HG03442 (cell line): ENCODE results near the gene NRG2.

Experiments
- ATAC-seq: cut with Tn5 transposase; IDR thresholded peaks from one replicate; pipeline ENCODE4 v1.9.1; 2021; ENCODE audit warnings: mild to moderate bottlenecking, moderate library complexity; ENCODE audit not compliant: unreplicated experiment

Gene NRG2

DNA sequence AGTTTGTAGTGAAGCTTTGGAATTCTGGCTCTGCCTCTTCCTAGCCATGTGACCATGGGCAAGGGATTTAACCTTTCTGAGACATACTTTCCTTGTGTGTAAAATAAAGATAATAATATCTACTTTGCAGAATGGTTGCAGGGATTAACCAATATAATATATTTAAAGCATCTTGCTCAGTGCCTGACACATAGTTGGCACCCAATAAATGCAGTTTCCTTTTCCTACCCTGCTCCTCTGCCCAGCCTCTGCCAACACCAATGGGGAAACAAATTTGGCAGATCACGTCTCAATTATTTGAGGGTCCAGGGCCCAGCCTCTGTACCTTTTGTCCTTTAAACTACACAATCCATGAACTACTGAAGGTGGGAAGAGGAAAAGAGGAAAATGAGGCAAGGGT lies 91.1 kb downstream of the NRG2 start:
- ATAC-seq, result no peak

DNA sequence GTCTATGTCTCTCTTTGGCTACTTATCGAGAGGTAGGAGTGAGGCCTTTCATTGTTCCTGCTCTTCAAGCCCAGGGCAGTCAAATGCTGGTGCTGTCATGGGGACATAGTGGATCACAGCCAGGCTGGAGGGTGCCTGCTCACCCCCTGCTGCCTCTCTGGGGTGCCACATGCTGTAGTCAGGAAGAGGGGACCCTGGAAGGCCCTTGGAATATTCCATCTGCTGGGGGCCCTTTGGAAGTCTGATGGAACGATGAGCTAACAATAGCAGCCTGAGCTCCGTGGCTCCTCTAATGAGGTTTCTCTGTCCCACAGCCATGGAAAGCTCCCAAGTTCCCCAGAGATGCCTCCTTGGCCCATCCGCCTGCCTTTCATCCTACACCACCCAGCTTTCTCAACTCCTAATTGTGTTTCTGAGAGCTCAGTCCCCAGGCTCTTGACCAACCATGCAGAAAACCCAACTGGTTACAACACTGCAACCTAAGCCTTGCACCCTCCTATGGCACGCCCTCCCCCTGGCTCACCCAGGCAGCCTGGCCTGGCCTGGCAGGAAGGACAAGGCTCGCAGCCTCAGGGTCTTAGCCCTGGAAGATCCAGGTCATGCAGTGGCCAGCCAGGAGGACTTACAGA lies 91.7 kb downstream of the NRG2 start:
- no peak for ATAC-seq

DNA sequence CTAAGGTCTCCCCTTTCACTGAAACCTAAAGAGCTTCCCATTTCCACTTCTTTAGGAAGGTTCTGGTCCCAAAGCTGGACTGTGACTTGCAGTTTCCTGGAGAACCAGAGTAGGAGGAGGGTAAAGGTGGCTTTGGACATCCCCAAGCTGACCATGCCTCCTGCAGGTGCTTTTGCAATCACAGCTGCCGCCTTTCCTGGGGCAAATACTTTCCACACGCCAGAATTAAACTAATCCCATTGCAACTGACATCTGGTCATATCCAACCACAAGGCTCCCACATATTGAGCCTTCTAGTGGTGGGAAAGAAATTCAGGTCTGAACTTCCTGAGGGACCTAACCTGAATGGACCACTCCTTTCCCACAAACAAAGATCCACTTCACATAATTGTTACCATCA lies 92.7 kb downstream of the NRG2 start:
- ATAC-seq, result no peak

DNA sequence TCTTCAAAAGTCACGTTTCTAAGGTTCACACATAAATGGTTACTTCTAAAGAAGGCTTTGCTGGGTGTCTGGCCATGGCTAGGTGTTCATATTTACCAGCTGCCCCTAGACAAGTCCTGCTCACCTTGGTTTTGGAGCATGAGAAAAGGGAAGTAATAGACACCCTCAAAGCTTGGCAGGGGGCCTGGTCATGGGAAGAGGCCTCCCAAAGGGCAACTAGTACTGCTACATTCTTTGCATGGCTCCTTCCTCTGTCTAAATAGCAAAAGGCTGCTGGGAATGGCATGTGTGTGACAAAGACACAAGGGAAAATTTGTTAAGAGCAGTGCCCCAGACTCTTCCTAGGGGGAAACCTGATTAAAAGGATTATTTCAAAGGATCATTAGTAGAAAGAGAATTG lies 93.4 kb downstream of the NRG2 start:
- no peak for ATAC-seq

DNA sequence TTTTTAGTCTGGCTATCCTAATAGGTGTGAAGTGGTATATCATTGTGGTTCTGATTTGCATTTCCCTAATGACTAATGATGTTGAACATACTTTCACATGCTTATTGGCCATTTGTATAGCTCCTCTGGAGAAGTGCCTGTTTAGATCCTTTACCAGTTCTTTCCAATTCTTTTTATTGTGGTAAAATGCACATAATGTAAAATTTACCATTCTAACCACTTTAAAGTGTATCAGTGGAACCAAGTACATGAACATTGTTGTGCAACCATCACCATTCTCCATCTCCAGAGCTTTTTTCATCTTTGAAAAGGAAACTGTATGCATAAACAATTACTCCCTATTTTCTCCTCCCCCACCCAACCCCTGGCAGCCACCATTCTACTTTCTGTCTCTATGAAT lies 95.4 kb downstream of the NRG2 start:
- ATAC-seq, result no peak

DNA sequence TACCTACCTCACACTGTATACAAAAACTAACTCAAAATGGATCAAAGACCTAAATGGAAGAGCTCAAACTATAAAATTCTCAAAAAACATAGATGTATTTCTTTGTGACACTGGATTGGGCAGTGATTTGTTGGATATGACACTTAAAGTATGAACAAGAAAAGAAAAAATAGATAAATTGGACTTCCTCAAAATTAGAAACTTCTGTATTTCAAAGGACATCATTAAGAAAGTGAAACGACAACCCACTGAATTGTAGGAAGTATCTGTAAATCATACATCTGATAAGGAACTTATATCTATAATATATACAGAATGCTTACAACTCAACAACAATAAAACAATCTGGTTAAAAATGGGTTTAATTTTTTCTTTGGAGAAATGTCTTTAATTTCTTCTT lies 96.7 kb downstream of the NRG2 start:
- ATAC-seq, result no peak

DNA sequence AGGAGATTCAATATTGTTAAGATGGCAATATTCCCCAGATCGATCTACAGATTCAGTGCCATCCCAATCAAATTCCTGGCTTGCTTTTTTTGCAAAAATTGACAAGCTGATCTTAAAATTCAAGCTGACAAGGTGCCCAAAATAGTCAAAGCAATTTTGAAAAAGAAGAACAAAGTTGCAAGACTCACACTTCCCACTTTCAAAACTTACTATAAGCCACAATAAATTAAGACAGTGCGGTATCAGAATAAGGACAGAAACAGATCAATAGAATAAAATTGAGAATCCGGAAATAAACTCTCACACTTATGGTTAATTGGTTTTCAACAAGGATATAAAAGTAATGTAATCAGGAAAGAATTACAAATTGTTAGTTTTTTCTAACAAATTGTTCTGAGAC lies 97.1 kb downstream of the NRG2 start:
- no peak for ATAC-seq

DNA sequence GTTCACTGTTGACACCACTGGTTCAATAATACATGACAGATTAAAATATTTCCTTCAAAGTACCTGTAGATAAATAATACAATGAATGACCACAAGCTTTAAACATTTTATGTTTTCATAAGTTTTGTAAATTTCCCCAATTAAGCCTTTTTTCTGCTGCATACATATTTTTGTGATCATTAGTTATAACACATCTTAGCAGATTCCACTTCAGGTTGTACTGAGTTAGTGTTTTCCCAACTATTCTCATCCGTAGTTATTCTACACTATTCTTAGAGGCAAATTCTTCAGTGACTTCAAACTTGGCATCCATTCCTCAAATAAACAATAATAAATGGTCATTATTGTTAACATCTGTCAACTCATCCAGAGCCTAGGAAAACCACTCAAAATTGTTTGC lies 100.9 kb downstream of the NRG2 start:
- ATAC-seq, result no peak

DNA sequence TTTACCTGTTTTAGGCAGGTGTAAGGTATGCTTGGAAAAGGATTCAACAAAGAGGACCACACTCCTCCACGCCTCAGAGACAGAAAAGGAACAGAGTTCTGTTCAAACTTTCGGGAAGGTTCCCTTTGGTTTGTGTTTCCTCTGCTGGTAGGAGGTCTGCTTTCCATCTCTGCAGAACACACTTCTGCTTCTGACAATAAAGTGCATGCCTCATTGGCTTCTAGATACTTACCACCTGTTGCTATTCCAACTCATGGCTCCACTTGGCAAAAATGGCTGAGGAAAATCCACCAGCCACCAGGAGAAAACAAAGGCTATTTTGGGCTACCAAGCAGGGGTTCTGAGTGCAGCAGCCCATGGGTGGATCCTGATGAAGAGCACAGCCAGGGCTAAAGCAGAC lies 112.7 kb downstream of the NRG2 start:
- ATAC-seq, result no peak

DNA sequence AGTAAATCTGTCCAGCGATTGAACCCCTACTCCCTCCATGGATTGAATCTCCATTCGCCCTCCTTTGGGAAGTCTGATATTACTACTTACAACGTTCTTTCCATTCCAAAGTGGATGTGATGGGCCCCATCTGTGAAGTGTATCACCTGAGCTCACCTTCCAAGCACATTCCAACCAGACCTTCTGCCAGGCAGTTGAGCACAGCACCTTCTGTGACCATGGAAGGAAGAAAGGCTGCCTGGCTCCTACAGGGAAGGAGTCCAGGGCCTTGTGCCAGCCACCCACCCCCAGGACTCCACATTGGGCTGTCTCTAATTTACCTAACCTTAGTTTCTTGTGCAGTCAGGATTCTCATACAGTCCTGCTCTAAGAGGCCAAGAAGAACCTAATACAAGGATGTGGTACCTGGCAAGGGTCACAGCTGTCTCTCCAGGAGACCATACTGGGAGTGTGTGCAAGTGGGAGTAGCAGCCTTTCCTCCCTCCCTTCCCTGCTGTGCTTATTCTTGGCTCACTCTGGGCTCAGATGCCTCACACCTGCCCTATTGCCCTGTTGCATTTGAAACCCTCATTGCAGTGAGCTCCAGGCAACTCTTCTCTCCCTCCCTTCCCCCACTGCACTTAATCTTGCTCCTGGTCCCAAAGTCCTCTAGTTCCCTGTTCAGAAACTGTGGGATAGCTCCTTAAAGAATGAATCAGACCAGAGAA lies 116.1 kb downstream of the NRG2 start:
- no peak for ATAC-seq

DNA sequence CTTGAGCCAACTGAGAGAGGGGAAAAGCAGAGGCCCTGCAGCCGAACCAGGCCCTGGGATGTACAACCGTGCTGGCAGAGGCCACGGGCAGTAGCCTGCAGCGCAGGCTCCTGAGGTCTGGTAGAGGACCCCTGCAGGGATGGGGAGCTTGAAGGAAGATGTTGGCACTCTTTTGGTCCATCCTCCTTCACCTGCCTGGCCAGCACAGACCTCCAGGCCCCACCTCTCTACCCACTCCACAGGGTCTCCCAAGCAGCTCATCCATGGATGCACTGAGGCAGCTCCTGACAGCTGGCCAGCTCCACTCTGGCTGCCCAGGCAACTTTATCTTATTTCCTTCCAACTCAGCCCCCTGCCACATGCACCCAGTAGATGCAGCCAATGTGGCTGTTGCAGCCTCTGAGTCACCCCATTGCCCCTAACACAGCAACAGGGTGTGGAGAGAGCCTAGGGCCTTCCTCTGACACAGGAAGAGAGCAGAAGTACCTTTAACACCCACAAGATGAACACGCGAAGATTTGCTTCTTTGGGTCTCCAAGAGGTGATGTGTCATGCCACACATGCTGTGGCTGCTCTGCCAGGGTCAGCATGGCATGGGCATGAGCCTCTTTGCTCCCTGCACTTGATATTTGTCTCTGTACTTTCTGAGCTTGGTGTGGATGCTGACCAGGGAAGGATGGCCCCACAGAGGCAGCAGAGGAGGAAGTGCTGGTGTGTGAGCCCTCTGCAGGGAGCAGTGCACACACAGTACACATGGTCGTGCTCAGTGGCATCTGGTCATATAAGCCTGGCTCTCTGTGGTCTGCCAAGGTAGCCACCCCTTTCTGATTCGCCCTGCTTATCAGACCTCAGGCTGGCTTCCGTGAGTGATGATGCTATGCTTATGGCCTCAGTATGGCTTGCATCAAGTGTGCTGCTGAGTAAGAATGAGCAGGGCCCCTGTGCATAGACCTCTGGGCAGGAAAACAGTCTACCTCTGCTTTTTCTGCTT lies 117.2 kb downstream of the NRG2 start:
- ATAC-seq, result no peak

DNA sequence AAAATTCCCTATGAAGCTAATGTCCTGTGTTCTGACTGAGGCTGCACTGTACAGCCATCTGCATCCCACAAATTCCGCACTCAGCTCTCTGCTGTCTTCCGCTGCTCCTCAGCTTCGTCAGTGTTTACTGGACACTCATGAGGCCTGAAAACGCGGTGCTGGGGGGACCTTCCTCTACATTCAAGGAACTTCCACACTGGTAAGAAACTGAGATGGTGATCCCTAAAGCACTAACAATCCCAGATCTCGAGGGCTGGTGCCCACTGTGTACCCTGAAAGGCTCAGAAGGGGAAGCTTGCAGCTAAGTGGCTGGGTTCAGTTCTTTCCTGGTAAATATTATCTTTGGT lies 117.9 kb downstream of the NRG2 start:
- ATAC-seq, result no peak

DNA sequence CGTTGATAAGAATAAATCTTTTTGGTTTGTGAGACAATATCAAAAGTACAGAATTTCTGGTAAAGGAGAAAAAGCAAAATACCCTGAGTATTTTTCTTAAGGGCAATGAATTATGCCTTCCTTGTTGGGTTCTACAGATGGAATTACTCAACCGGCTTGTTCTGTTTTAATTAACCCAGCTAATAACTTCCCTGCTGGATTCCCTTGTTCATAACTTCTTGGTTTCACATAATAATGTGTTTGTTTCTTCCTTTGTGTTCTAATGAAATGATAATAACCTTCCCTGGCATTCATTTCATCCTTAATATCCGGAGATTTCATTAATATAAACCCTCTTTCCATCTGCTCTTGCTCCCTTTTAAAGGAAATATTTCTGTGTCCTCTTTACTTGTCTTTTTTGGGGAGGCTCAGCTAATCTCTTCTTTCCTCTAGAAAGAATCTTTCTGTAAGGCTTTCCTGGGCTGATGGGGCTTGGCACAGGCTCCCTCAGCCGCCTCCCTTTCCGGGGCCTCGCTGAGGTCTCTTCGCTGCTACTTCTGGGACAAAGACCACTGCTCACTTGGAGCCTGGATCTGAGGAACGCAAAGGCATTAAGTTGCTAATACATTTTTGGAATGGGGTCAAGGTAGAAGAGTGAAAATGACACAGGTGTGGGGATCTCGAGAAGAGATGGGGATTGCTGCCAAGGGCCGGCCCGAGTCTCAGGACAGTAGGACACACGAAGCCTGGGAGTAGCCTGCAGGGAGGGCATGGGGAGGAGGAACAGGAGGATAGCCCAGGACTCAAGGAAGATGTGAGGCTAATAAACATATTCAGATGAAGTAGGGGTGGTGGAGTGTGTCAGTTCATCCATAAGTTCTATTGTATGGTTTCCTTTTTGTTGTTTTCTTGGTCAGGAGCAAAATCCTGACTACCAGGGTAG lies 118.5 kb downstream of the NRG2 start:
- no peak for ATAC-seq

DNA sequence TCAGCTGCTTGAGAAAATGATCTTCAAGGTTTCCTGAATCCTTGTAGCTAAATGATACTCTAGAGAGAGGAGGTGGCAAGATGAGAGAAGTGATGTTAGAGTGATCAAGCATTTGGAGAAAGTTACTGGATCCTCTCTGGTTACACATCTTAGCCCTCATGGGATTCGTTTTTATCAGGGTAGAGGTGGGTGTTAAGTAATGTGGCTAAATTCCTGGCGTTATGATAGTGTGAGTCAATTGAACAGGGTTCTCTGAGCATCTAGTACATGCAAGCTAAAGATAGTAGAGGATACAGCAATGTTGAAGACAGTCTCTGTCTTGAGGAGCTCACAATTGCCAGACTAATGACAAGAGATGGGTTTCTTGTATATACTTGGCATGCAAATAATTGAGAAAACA lies 123.8 kb downstream of the NRG2 start:
- ATAC-seq, result no peak

DNA sequence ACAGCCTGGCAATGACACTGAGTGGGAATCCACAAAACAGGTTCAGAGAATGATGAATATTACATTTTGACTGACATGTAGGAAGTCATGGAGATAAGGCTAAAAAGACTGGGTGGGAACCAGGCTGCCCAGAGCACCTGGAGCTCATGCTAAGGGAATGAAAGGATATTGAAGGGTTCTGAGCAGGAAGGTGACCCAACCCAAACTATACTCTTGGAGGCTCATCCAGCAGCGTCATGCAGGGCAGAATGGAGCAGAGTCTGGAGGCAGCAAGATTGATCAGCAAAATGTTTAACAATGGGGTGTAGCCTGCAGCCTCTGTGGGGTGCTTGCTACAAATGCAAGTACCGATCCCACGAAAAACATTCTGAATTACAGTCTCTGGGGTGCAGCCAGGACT lies 127.3 kb downstream of the NRG2 start:
- ATAC-seq, result no peak

DNA sequence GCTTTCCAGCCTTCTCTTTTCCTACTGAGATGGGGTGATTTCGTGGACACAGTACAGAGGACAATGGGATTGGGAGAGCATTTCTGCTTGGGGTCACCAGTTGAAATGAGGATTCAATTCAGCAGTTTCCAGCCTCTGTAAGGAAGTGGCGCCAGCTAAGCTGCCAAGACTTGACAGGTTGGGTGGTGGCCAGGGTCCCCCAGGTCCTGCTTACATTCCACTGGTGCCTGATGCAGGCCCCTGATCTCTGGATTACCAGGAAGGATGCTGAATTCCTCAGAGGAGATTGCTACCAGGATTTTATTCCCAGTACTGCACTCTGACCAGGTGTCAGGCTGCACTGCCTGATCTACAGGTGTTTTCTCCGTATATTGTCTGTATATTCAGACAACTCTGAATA lies 127.8 kb downstream of the NRG2 start:
- no peak for ATAC-seq

DNA sequence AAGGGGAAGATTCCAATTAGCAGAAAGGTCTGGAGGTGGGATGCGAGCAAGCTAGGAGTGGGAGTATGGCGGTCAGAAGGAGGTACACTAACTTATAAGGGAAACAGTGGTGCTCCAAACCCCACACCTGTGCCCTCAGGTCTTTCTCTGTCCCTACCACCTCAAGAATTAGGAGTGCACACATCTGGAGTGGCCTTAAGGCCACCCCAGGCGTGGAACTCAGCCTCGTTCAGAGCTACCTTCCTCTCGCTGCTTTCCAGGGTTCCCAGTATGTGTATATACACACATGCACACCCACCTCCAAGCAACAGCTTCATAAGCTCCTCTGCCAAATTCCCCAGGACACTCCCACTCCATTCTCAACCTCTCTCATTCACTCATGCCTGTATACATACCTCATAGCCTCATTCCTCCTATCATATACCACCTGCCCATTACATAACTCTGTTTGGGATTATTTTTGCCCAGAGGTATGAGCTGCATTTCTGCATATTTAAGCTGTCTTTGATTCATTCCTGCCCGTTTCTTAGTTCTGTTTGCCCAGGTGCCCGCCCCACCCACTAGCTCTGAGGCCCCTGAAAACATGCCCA lies 128.8 kb downstream of the NRG2 start:
- no peak for ATAC-seq

DNA sequence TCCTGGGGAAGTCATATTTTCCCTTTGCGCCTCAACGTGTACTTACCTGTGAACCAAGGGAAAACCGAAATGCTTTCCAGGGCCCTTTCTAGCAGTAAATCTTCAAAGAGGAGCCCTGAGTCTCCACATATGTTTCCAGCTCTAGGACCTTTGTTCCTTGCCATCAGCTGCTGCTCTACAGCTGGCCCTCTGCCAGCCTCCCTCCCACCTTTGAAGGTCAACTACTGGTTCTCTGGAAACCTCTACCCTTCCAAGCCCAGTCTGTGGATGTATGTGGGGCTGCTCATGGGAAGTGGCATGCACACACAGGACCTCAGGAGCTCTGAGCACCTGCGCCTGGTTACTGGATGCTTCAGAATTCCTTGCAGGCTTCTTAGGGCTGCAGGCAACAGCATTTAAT lies 130.3 kb downstream of the NRG2 start:
- no peak for ATAC-seq

DNA sequence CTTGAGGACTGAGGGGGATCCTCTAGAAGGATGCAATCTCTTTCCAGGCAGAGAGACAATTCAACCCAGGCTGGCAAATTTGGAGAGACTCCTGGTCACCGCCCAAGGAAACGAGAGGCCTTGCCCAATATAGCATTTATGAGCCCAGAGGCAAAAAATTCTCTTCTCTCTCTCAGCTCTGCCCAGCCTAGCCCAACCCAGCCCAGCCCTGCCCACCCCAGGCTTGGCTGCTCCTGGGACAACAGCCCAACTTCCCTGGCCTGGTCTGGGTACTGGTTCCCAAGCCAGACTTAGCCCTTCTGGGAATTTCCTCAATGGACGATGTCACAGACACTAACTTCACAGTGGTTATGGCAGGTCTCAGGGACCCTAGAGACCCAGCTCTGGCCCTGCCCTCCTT lies 130.9 kb downstream of the NRG2 start:
- ATAC-seq, result no peak

DNA sequence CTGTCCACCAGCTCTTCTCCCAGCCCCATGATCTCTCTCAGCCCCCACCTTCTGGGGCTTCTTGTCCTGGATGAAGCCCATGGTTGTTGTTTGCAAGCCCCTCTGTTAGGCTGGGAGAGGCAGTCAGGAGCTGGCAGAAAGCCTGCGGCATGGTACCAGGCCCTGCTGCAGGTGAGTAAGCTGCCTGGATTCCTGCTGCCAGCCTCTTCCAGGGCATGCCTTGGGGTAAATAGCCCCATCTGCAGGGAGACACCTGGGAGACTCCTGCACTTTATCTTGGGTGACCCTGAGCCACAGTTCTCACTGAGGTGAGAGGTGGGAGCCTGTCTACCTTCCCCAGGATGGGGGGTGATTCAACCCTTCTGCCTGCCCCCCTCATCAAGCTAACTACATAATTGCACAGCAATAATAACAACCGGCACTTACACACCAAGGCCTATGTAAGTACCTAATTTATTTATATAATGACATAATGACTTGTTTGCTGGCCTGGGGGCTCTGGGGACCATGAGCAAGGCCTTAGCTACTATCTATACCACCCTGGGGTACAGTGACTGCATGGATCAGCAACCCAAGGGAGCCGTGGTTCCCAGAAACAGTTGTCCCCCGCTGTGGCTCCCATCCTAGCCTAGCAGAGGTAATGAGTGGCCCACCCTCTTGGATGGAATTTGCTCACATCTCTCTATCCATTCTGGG lies 131.5 kb downstream of the NRG2 start:
- no peak for ATAC-seq
